GM18909 (cell line): ENCODE measurements around the gene PLA2G4E.

ENCODE experiments used
- ATAC-seq: cut with Tn5 transposase; IDR thresholded peaks from one replicate; pipeline ENCODE4 v1.9.1; 2021; ENCODE audit warnings: mild to moderate bottlenecking; ENCODE audit not compliant: unreplicated experiment, poor library complexity

PLA2G4E gene

DNA sequence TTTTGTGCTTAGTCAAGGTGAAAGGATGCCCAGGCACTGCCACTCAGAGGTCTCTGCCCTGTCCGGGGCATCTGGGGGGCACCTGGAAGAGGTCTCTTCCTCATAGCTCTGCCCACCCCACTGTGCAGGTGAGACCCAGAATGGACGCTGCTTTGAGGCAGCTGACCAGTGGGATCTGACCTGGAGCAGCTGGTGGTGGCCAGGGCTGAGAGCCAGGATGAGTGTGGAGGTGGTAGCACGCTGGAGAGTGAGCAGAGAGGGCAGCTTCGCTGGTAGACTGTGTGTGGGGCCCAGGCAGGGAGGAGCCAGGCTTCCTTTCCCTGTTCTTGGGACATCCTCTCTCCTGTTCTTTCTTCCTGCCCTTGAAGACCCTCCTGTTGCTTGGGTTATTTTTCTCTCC is 32.2 kb upstream of the PLA2G4E start:
- ATAC-seq, result no peak

DNA sequence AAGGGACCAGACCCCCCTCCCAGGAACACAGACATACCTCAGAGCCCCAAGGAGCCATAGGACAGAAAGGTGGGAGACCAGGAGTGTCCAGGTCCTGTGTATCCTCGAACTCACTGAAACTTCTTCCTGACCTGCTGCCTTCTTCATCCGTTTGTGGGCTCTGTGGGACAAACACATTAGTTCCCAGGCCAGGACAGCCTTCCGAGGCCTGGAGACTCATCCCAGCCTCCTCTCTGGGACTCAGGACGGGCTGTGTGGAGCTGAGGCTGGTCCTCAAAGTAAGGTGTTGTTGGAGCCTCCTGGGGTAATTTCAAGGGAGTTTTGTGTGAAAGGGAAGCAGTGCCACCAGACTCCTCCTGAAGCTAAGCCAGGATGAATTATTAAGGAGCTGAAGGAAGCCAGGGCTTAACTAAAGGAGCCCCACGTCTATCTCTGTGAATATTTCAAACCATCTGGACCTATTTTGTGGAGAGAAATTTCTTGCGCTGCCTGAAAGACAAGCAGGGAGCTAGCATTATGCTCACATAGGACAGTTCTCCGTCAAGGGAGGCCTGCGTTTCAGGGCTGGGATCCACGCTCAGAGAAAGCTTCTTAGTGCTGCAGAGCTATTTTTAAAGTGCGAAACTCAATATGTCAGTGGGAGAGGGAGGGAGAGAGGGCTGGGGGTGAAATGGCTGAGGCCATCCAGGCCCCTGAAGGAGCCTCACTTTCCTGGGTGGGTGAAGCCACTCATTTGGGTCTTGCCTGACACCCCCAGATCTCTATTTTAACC is 29.8 kb upstream of the PLA2G4E start:
- no peak for ATAC-seq

DNA sequence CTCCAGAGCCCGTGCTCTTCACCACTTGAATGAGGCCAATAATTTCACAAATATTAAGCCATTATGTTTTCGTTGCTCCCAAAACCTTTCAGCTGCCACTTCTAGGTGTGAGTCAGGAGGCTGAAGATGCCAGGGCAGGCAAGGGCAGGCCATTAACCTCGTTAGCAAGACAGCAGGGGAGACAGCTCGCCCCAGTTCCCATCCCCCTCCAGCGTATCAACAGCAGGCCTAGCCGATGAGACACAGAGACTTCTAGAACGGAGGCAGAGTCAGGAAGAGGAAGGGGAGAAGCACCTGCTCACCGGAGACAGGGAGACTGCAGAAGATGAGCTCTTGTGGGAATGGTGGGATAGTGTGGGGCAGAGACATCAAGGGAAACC is 28.0 kb upstream of the PLA2G4E start:
- no peak for ATAC-seq

DNA sequence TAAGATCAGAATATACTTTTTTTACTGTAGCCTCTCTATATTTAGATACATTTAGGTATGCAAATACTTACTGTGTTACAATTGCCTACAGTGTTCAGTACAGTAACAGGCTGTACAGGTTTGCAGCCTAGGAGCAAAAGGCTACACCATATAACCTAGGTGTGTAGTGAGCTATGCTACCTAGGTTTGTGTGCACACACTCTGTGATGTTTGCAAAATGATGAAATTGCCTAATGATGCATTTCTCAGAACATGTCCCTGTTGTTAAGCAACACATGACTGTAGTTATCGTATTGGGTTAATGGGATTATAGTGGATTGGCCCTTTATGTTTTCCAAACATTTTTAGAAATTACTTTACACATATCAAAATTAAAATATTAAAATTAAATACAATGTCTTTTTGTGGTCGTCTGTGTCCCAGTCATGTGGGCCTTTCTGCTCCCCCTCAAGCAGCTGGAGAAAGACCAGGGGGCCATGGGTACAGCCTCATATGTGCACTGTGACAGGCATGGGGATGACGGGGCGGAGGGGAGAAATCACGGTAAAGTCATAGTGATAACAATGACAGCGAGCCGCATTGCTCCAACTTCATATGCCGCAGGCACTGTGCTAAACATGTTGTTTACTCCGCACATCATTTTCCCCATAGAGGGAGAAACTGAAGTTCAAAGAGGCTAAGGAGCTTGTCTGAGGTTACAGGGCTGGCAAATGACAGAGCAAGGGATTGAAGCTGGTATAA is 27.4 kb upstream of the PLA2G4E start:
- no peak for ATAC-seq

DNA sequence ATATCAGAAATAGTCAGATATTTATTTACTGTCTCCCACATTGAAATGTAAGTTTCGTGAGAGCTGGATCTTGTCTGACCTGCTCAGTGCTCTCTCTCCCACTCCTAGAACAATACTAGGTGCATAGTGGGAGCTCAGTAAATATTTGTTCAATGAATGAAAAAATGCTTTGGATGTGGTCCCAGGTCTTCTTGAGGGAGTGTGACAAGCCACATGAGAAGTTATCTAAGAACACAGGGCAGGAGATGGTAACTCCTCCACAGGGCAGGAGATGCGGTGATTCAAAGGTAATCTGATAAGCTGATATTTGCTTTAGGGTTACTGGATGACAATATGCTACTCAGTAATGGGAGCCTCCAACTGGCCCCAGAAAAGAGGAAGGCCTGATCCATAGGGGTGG is 25.8 kb upstream of the PLA2G4E start:
- no peak for ATAC-seq

DNA sequence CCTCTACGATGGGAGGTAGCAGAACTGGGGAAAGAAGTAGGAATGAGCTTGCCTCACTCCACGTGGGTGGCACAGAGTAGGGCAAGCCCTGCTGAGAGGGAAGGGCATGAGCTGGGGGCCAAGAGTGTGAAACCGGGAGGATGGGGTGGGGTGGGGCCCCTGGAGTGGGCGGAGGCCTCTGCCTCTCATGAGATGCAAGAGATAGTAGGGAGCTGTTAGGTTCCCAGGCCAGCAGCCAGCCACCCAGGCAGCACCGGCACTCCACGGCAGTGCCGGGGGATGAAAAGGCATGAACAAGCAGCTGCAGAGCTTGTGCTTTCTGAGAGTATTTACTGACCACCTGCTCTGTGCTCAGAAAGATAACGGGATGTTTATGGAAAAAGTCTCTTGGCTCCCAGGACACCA is 24.4 kb upstream of the PLA2G4E start:
- ATAC-seq, result no peak

DNA sequence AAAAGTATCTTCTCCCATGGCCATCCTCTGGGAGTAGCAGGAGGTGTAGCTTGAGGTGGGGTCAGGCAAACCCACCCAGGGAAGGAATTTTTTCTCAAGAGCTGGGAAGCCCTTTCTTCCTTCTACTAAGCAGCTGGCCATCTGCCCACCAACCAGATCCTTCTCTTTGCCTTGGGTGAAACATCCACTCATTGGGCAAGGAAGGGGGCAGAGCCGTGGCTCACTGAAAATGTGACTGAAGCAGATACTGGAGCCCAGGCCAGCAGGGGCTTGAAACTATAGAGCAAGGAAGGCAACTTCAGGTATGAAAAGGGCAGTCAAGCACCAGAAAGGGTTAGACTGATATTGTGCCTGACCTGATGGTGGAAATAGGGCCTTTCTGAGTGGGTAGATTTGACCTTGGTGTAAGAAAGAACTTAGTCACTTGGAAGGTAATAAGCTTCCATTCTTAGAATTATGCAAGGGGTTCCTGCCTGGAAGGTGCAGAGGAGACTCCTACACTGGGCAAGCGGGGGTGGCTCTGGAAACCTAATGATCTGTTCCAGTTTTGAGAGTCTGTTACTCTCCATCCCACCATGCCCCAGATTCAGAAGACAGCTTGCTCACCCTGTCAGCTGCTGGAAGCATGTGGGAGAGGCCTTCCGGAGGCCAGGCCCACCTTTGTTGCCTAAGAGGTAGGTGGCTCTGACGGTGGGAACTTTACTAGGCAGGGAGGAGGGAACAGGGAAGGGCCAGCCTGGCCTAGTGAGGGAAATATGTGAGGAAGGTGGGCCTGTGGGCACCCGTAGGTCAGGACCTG is 22.0 kb upstream of the PLA2G4E start:
- ATAC-seq, result no peak

DNA sequence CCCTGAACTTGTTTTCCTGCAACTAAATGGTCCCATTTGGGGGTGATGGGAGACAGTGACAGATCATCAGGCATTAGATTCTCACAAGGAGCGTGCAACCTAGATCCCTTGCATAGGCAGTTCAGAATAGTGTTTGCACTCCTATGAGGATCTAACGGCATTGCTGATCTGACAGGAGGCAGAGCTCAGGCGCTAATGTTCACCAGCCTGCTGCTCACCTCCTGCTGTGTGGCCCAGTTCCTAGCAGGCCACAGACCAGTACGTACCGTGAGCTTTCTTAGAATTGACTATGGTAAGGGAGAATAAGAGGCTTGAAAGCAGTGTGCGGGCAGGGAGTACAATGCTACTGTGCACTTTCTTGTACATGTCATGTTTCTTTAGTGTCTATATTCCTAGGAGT is 17.6 kb upstream of the PLA2G4E start:
- ATAC-seq, result no peak

DNA sequence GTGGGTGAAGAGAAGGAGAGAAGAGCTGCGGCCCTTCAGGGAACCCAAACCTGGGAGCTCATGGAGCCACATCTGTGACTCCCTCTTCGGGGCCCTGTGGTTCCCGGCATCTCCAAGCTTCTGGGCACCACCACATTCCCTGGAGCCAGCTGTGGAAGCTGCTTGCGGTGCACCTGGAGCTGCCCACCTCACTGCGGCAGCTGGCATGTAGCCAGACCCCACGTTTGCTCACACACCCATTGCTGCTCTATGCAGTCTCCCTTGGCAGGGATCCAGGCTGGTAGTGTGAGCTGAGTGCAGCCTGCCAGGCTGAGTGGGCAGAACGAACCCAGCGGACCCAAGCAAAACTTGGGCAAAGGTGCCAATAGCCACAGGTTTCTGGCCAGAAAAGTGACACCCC is 16.8 kb upstream of the PLA2G4E start:
- ATAC-seq, result no peak

DNA sequence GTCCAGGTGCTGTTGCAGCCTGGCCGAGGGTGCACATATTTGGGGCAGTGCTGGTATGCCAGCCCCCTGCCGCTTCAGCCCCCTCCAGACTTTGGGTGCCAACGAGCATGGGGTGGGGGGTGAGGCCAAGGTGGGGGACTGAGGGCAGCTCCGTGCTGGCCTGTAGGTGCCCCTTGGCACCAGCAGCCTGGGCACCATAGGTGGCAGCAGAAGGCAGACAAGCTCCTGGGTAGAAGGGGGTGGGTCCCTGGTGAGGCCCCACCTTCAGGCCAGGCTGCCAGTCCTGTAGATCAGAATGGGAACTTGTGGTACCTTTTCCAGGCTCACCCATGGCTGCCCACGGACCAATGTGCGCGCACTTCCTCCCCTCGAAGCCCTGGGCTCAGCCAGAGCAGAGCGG is 16.1 kb upstream of the PLA2G4E start:
- ATAC-seq, result no peak

DNA sequence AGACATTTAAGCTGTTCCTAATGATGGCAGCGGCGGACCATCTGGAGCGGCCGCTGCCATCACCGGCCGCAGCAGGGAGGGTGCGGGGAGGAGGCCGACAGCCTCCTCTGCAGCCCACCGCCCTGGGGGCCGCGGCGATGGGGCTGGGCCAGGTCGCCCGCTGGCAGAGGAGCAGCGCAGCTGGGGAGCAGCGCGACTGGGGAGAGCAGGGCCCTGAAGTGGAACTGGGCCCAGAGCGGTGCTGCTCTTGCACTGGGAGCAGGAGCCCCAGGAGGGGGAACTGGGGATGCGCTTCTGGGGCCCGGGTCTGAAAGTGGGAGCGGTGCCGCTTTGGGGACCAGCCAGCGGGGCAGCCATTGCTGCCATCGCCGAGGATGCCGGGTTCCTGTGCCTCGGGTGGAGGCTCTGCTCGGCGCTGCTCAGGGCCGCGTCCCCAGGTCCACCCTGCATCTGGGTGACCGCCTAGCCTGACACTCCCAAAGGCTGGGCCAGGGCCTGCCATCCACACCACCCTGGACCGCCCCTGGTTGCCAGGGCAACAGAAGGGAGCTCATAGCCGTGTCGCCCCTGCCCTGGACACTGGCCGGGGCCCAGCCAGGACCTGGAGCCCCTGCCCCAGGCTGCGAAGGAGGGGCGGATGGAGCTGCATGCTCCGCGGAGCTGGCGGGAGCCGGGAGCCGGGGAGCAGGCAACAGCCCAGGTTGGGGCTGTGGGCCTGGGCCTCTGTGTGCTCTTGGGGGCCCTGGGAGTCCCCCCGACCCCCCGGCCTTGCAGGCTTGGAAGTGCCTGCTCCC is 15.5 kb upstream of the PLA2G4E start:
- no peak for ATAC-seq

DNA sequence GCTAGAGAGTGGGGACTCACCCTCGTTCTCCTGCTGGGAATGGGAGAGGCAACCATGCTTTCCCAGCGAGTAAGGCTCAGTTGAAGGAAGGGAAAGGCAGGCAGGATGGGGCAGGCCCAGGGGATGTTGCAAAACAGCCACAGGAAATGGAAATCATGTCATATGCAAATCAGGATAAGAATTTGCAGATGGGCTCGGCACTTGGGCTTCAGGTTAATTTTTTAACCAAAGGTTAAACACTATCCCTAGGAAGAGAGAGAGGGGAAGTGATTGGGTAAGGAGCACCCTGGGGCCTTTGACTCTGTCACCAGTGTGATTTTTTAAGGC is 14.6 kb upstream of the PLA2G4E start:
- ATAC-seq, result no peak

DNA sequence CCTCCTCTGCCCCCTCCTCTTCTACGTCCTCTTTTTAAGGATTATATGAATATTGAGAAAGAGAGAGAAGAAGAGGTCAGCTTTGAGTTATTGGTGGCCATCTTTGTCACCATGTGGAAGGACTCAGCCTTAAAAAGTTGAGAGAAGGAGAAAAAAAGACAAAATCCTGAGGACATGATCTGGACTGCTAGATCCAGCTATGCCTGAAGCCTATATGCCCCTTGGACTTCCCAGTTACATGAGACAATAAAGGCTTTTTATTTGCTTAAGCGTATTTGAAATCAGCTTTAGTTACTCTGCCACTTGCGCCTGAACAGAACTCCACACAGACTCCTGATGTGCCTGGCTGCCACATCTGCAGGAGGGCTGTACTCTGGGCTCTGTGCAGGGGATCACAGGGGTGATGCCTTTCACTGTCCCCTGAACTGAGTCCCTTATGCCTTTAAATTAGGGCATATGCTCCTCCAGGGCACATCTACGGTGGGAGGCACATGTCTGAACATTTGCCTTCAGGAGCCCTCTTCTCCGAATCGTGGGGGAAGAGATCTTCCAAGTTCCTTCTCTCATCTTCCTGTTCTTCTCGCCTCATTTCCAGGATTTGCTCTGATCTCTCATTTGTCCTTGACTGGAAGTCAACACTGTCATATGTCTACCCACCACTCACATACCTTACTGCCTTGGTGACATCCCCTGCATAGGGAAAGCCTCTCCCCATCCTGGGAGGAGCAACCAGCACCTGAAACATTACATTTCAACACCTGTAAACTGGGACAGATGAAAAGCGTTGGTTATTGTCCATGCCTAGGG is 14.0 kb upstream of the PLA2G4E start:
- ATAC-seq, result no peak

DNA sequence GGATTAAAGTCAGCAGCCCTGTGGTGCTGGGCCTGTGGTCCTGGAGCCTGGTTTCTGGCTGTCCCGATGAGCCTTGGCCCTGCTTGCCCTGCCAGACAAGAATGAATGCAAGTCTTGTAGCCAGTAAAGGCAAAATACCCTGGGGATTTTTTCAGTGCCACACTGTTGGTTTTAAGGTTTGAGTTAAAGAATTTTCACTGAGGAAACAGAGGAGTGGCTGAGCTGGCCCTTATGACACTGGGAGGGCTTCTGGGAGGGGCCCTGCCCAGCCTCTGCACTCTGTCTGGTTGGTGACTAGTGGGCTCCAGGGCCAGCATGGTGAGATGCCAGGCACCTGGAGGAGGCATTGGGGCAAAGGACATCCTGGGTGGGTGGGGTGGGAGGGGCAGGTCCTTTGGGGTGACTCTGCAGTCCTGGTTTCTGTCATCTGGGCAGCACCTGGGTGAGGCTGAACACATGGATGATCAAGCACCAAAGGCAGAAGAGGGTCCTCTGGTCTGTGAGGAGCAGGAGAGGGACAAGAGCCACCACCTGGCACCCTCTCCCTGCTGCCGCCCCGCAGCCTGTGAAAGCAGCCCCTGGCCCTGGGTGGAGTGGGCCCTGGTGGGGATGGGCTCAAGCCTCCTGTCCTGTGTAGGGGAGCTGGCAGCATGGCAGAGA is 12.5 kb upstream of the PLA2G4E start:
- no peak for ATAC-seq

DNA sequence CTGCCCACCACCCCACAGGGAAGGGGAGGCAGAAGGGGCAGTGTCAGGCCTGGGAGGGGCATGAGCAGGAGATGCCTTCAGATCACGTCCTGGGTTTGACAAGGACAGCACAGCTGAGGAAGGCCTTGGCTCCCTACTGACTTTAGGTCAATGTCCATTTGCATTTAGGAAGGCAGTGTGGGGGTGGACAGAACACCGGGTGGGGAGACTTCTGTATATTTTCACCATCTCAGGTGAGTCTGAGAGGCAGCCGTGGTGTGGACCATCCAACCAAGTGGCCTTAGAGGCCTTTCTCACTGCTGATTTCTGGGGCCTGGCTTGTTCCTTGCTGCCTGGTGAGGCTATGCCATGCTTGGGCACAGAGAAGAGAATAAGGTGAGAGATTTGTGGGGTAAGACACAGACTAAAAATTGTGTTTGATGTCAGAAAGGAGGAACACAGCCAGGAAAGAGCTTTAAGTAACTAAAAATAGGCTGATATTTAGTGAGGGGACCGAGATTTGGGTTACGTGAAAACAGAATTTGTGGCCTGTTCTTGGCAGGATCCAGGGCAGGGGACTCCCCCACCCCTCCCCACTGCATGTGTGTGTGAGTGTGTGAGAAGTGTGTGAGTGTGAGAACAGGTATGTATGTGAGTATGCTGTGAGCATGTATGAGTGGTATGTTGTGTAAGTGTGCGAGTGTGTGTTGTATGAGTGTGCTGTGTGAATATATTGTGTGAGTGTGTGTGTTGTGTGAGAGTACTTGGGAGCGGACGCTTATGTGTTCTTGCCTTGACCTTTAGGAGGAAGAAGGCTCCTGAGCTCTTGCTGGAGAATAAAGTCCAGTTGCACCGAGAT is 11.8 kb upstream of the PLA2G4E start:
- ATAC-seq, result no peak

DNA sequence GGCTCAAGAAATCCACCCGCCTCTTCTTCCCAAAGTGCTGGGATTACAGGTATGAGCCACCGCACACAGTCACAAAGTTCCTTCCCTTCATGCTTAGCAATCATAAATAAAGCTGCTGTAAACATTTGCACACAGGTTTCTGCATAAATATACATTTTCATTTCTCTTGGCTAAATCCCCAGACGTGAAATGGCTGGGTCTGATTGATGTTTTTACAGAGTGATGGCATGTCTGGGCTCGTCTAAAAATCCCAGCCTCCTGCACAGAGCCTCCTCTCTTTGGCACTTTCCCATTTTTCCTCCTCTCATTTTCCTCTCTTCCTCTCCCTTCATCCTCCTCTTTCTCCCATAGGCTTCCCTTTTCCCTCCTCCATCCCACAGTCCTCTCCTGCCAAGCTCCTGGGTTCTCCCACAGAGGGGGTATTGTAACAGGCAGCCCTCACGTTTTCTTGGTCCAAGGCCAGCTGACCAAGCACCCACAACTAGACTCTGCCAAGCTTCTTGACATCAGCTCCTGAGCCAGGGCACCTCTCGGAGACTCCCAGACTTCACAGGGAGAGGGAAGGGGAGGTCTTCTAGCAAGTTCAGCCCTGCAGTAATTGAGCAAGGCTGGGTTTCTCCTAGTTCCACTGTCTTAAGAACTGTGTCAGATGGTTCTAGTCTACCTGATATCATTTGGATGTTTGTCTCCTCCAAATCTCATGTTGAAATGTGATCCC is 10.5 kb upstream of the PLA2G4E start:
- no peak for ATAC-seq

DNA sequence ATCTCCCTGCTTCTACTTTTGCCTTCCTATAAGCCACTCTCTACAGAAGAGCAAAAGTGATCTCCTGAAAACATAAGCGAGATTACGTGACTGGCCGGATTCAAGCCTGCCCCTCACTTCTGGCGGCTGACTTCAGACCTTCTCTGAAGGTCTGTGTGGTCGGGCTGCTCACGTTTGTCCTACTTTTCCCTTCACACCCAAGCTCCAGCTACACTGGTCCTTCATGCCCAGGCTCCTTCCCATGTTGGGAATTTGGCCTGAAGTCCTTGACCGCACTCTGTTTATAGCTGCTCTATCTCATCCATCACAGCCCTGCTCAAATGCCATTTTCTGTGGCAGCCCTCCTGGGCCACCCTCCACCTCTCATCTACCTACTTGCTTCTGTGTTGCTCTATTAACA is 6.7 kb upstream of the PLA2G4E start:
- no peak for ATAC-seq

DNA sequence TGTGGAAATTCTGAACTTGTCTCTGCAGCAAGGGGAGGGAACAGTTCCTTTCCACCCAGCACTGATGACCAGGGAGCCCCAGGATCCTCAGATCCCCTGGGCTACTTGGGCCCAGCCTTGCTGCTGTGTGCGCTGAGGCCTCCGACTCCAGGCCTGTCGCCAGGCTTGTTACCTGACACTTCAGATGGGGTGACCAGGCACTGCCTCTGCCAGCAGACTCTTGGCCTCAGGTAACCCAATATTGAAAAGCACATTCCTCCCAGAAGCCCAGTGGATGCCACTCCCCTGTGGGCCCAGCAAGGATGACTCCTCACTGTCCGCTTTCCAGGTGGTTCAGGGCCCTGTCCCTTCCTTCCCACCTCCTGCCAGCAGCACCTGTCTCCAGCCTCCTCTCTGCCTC is 3.5 kb upstream of the PLA2G4E start:
- ATAC-seq, result no peak
